GM23248 (cell line): ENCODE measurements around the gene GPSM1.

ENCODE experiments used
- EZH2 ChIP-seq: fragments of 200-600 bp; sonication (generic); IDR thresholded peaks from 2 replicates; pipeline ENCODE4 v1.6.1; 2018; ENCODE audit warnings: antibody characterized with exemption, mild to moderate bottlenecking; ENCODE audit not compliant: insufficient read depth, poor library complexity, severe bottlenecking
- EZH2phosphoT487 ChIP-seq: fragments of 200-600 bp; sonication (generic); IDR thresholded peaks from 2 replicates; pipeline ENCODE4 v1.6.1; 2018; ENCODE audit warnings: antibody characterized with exemption, moderate library complexity, mild to moderate bottlenecking, low read depth; ENCODE audit not compliant: insufficient read depth

DNA sequence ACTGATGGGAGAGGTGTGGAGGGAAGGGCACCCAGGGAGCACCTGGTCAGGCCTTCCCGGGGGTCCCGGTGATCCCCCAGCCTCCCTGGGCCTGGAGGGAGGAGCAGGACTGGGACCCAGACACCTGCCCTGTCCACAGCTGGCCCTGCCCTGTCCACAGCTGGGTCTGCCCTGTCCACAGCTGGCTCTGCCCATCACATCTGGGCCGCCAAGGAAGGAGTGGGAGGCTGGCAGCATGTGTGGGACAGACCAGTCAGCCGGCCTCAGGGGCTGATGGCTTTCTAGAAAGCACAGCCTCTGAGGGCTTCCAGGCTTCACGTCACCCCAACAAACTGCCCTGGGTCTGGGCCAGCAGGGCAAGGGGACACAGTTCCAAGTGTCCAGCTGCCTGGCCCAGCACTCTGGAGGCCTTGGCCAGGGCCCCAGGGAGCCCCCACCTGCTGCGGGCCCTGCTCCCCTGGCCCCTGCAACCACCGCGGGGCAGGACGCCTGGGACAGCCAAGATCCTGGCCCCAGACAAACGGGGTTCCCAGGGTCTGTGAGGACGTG is 24.0 kb downstream of the GPSM1 start:
- TF ChIP-seq EZH2phosphoT487 (no peak), EZH2 (no peak)
